GM12892 (cell line): ENCODE measurements around the gene CDH23.

Experiments
- POLR2A ChIP-seq: IDR thresholded peaks from 2 replicates; pipeline ENCODE4 v1.6.1; 2011; ENCODE audit warnings: low read depth, low read length, control low read depth
- POLR2AphosphoS5 ChIP-seq: IDR thresholded peaks from 2 replicates; pipeline ENCODE4 v1.6.1; 2011; ENCODE audit warnings: low read depth, low read length, control low read depth

GRCh38 chr10:71640607-71641006 is 243.9 kb downstream of the CDH23 start:
- TF ChIP-seq POLR2AphosphoS5 (no peak), POLR2A (no peak)
